GM21381 (cell line): ENCODE data around the gene DEFB116.
"Not testable (repeated sequence)": the region's sequence is repeated elsewhere in the genome, so short reads cannot be mapped to it uniquely, and the experiment has no call there.

Source experiments
- ATAC-seq: cut with Tn5 transposase; IDR thresholded peaks from one replicate; pipeline ENCODE4 v1.9.1; 2021; ENCODE audit warnings: mild to moderate bottlenecking, moderate library complexity; ENCODE audit not compliant: unreplicated experiment

Gene DEFB116, protein sequence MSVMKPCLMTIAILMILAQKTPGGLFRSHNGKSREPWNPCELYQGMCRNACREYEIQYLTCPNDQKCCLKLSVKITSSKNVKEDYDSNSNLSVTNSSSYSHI

DNA sequence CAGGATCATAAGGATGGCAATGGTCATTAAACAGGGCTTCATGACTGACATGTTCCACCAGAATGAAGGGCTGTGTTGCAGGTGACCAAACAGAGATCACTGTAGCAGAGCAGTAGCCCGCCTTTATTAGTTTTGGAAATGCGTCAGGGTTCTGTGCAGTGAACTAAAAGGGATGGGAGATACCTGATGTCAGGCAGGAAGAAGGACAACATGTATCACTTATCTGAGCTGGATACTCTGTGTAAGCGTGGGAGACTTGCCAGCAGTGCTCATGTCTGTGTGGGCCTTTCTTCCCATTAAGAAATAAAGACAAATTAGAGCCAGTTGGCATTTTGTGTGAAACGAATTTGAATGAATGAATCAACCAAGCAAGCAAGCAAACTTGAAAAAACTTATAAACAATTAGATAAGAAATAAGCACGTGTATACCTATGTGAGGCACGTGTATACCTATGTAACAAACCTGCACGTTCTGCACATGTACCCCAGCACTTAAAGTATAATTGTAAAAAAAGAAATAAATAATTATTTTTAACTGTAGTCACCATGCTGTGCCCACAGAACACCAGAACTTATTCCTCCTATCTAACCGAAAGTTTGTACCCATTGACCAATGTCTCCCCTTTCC lies at the start of gene DEFB116:
TSS of gene DEFB116 (minus strand) at position 51 of the 628 bp plus-strand sequence. CDS start at position 51, 0 bp downstream.
- no peak for ATAC-seq

DNA sequence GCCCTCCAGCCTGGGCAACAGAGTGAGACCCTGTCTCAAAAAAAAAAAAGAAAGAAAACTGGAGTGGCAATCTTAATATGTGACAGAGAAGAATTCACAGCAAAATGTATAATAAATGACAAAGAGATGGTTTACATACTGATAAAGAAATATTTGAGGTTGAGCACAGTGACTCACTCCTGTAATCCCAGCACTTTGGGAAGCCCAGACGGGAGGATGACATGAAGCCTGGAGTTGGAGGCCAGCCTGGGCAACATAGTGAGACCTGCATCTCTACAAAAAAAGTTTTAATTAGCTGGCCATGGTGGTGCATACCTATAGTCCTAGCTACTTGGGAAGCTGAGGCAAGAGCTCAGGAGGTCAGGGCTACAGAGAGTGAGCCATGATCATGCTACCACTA lies 47.6 kb upstream of the DEFB116 start:
- no peak for ATAC-seq

DNA sequence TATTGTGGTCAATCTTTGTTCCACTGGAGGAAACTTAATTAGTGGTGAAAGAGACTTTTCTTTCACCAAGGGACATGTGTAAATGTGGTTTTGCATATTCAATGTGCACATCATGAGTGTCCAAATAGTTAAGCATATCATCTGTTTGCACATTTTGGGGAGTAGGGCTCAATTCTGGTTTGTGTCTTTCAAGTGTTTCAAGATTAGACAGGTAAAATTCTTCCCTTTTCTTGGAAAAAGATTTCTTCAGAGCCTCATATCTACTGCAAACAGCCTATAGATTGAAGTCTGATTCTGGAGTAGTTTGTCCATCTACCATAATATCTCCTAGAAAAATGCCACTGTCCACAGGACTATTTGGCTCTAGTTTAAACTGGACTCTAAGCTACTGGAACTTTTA lies 33.1 kb upstream of the DEFB116 start:
- ATAC-seq, result no peak

DNA sequence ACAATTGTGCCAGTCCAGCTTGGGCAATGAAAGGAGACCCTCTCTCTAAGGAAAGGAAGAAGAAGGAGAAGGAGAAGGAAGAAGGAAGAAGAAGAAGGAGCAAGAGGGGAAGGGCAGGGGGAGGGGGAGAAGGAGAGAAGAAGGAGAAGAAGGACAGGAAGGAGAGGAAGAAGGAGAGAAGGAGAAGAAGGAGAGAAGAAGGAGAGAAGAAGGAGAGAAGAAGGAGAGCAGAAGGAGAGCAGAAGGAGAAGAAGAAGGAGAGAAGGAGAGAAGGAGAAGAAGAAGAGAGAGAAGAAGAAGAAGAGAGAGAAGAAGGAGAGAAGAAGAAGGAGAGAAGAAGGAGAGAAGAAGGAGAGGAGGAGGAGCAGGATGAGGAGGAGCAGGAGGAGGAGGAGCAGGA lies 22.5 kb upstream of the DEFB116 start:
- ATAC-seq, result no peak

DNA sequence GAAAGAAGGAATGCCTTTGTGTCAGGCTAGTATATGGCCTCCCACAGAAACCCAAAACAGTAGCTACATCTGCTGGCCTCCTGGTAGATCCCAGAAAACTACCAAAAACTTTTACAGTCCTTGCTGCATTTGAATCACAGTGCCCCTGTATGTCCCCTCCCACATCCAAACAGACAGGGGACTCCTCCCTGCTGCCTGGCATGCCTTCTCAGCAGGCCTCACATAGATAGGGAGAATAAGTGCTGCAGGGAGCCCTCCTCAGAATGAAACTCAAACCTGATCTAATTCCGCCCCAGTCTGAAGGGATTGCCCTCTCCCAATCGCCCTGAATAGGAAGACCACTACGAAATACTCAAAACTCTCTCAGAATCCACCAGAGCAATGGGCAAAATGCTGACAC lies 14.1 kb upstream of the DEFB116 start:
- ATAC-seq, result no peak

DNA sequence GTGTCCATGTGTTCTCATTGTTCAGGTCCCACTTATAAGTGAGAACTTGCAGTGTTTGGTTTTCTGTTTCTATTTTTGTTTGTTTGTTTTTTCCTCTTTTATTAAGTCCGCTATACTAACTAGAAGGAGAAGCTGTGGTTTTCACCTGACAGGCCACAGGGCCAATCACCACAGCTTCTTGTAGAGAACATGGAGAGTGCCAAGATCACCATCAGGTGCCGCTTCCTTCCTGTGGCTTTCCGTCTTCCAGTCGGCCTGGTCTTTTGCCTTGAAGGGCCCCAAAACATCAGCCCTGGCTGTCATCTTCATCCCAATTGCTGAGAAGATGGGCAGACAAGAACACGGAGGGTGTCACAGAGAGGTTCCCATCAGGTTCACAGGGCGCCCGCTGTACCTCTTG lies 23.4 kb downstream of the DEFB116 start:
- not testable (repeated sequence) for ATAC-seq

DNA sequence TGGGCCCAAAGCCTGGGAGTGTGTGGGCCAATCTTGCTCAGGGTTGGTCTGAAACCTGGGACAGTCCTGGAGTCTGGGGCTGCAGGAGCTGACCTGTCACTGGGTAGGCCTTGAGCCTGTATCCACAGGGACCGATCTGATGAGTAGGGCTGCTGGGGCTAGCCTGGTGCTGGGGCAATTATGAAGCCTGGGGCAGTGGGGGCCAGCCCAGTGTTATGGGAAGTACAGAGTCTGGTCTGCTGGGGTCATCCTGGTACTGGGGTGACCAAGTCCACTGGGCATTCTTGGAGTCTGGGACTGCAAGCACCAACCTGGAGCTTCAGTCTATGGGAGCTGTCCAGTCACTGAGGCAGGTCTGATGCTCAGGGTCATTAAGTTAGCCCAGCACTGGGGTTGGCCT lies 30.2 kb downstream of the DEFB116 start:
- ATAC-seq, result no peak

DNA sequence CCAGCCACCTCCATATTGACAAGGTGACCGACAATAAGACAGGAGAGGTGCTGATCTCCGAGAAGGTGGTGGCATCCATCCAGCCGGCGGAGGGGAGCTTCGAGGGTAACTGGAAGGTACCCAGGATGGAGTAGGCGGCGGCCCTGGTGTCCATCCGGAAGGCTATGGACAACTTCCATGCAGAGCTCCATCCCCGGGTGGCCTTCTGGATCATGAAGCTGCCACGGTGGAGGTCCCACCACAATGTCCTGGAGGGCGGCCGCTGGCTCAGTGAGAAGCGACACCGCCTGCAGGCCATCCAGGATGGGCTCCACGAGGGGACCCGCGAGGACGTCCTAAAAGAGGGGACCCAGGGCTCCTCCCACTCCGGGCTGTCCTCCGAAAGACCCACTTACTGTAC lies 33.9 kb downstream of the DEFB116 start:
- ATAC-seq, result no peak

DNA sequence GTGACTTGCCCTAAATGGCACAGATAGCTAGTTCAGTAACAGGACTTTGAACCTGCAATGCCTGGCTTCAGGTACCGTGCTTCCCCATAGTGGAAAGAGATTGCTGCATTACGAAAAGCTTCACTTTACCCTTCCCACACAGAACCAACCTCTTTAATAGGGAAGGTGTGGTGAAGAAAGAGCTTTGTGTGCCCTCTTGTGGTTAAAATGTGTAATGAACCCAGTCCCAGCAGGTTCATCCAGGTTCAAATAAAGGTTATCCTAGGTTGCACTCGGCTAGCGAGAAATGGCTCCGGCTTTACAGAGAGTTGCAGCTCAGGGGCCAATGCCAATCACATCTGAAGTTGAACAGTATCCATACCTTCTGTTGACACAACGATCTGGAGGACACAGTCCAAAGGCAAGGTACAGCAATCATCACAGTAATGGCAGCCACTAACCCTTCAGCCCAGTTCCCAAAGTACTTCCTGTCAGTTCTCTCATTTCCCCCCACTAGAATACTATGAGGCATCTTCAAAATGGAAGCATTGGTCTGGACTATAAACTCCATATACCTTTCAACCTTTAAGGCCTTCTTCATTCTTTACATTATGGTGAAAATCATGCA lies 48.0 kb downstream of the DEFB116 start:
- ATAC-seq, result no peak

DNA sequence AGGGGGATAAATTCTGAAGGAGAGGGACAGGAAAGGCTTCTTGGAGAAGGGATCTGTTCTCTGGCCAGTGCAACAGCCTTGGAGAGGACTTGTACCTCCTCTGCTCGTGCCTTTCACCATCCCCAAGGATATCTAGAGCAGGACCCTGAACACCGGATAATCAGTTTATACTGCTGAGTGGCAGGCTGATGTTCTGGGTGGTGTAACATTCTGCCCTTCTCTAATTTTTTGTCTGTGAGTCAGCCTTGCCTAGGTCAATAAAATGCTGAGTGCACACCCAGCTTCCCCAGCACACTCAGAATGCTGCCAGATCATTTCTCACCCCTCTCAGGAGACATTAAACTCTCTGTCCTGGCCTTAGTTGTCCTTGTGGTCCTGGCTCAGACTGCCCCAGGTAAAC lies 51.0 kb downstream of the DEFB116 start, which contains the start of gene DEFB115:
TSS of gene DEFB115 (plus strand) at position 301 of the 400 bp plus-strand sequence. CDS start at position 301, 0 bp downstream.
- no peak for ATAC-seq

DNA sequence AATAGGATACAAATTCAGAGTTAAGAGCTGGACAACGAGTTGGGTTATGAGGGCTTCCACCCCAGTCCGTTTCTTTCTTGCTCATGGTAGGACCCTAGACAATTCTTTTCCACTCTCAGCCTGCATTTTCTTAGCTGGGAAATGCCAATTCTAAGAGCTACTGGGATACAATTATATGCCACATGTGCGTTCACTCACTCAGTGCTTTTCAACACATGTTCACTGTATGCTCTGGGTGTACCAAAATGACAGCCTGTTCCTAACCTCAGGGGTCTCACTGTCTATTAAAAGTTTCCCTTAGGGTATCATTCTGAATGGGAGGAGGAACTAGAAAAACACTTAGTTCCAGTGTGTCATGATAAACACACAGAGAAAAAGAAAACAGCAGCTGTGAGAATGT lies 51.4 kb downstream of the DEFB116 start:
- no peak for ATAC-seq
